Measurements from ENCODE around the gene LGALS8. TPM values are rescaled to one million over a fixed set of nuclear protein-coding genes. Genes with fewer than 3 reads are reported as not detected.

LGALS8 gene
- total and polyA plus RNA-seq, 2 donors (not counting 1 experiment from before 2014, with no cell fraction given): 38.0 to 67.0 TPM

DNA sequence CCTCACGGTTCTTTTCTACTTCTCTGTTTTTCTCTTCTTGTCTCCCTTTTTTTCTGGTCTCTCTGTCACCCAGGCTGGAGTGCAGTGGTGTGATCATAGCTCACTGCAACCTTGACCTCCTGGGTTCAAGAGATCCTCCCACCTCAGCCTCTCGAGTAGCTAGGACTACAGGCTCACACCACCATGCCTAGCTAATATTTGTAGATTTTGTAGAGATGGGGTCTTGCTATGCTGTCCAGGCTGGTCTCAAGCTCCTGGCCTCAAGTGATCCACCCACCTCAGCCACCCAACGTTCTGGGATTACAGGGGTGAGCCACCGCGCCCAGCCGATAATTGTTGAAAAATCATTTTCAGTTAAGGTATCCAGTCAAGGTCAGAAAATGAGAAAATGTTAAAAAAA, 25.9 kb upstream of the LGALS8 start:
- Histone ChIP-seq H3K4me3 (ENCODE audit: control extremely low read depth in 1 of 5, extremely low read depth in 1 of 5, insufficient read depth in 1 of 5, low read depth in 2 of 5, low read length in 4 of 5) (no peak overlapping the region), H3K9ac (ENCODE audit: low read length) (no peak overlapping the region), H3K79me2 (ENCODE audit: control insufficient read depth, insufficient read depth, low read length) (no peaks in the 10 kb centered on the region), H3K36me3 (replicated peaks in 1 of 2; ENCODE audit: control extremely low read depth in 1 of 2, control insufficient read depth in 1 of 2, extremely low read depth in 1 of 2, insufficient read depth in 2 of 2, low read length in 1 of 2) (no peaks in the 10 kb centered on the region), H3K4me2 (replicated peaks; ENCODE audit: low read depth, low read length, poor library complexity, severe bottlenecking) (no peak overlapping the region), H3K27me3 (replicated peaks in 1 of 4; ENCODE audit: control extremely low read depth in 1 of 4, control insufficient read depth in 3 of 4, insufficient read depth in 4 of 4, low read length in 3 of 4) (peaks cover 0 to 3% (median 1%) of the 10 kb centered on the region in 4 experiments), H3K27ac (ENCODE audit: low read length in 2 of 2) (no peak overlapping the region), H3K9me3 (ENCODE audit: control extremely low read depth in 1 of 3, control insufficient read depth in 2 of 3, insufficient read depth in 1 of 3, low read length in 2 of 3) (no peaks in the 10 kb centered on the region), H4K20me1 (ENCODE audit: control insufficient read depth, insufficient read depth, low read length, poor library complexity, severe bottlenecking) (no peaks in the 10 kb centered on the region), H2AFZ (ENCODE audit: insufficient read depth, low read depth, low read length, poor library complexity, severe bottlenecking) (no peak overlapping the region), H3K4me1 (ENCODE audit: control insufficient read depth in 2 of 2, insufficient read depth in 2 of 2, low read length in 2 of 2) (peaks cover 5 to 7% of the 10 kb centered on the region in 2 donors)
- no peak overlapping the region for H3K27ac Mint-ChIP-seq
- 90% methylated on average over 1 of the region's 6 CpGs for WGBS (ENCODE audit: insufficient coverage)
- ChIA-PET POLR2A (no interaction called here), CTCF (interaction anchor here (1.2 kb wide), 1 partner anchor 9 kb away, joined by 3 read pairs; no protein-coding TSS in a partner anchor)
- peaks cover 7% of the 10 kb centered on the region for H3K4me1 Mint-ChIP-seq
- DNase-seq (no peak), ATAC-seq (ENCODE audit: low read depth) (no peak)
- no peaks in the 10 kb centered on the region for H3K9me3 Mint-ChIP-seq (ENCODE audit: insufficient read depth)
- intact Hi-C loops (cut with micrococcal nuclease): no loop called here
- no peak overlapping the region for H3K4me3 Mint-ChIP-seq
- peaks cover 27% of the 10 kb centered on the region for H3K27me3 Mint-ChIP-seq
- TF ChIP-seq EZH2 (IDR thresholded peaks at IDR 0.05; ENCODE audit: borderline replicate concordance, insufficient read depth, low read depth, low read length, poor library complexity, severe bottlenecking): no peak
- TF ChIP-seq, protein P1, sequence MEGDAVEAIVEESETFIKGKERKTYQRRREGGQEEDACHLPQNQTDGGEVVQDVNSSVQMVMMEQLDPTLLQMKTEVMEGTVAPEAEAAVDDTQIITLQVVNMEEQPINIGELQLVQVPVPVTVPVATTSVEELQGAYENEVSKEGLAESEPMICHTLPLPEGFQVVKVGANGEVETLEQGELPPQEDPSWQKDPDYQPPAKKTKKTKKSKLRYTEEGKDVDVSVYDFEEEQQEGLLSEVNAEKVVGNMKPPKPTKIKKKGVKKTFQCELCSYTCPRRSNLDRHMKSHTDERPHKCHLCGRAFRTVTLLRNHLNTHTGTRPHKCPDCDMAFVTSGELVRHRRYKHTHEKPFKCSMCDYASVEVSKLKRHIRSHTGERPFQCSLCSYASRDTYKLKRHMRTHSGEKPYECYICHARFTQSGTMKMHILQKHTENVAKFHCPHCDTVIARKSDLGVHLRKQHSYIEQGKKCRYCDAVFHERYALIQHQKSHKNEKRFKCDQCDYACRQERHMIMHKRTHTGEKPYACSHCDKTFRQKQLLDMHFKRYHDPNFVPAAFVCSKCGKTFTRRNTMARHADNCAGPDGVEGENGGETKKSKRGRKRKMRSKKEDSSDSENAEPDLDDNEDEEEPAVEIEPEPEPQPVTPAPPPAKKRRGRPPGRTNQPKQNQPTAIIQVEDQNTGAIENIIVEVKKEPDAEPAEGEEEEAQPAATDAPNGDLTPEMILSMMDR (IDR thresholded peaks at IDR 0.05): no peak

DNA sequence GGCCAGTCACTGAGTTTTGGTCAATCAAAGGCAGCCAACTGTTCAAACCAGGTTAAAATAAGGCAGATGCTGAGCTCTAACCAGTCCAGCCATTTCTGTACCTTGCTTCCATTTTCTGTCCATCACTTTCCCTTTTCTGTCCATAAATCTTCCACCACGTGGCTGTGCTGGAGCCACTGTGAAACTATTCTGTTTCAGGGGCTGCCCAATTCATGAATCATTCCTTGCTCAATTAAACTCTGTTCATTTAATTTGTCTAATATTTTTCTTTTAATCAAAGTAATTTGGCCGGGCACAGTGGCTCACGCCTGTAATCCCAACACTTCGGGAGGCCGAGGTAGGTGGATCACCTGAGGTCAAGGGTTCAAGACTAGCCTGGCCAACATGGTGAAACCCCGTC, 22.7 kb upstream of the LGALS8 start:
- no peak for DNase-seq
- peaks cover 12% of the 10 kb centered on the region for H3K4me1 Mint-ChIP-seq
- H3K36me3 ChIP-seq (replicated peaks in 1 of 2; ENCODE audit: control extremely low read depth in 1 of 2, control insufficient read depth in 1 of 2, extremely low read depth in 1 of 2, insufficient read depth in 2 of 2, low read length in 1 of 2): no peaks in the 10 kb centered on the region
- 83% methylated on average over 3 of the region's 6 CpGs for WGBS (ENCODE audit: insufficient coverage)
- H3K4me1 ChIP-seq (ENCODE audit: control insufficient read depth in 2 of 2, insufficient read depth in 2 of 2, low read length in 2 of 2): peaks cover 9 to 12% of the 10 kb centered on the region in 2 donors
- no peak overlapping the region for H3K4me3 ChIP-seq (ENCODE audit: control extremely low read depth in 1 of 5, extremely low read depth in 1 of 5, insufficient read depth in 1 of 5, low read depth in 2 of 5, low read length in 4 of 5)
- H2AFZ ChIP-seq (ENCODE audit: insufficient read depth, low read depth, low read length, poor library complexity, severe bottlenecking): no peak overlapping the region
- peaks cover 0 to 3% (median 1%) of the 10 kb centered on the region in 4 experiments for H3K27me3 ChIP-seq (replicated peaks in 1 of 4; ENCODE audit: control extremely low read depth in 1 of 4, control insufficient read depth in 3 of 4, insufficient read depth in 4 of 4, low read length in 3 of 4)
- POLR2A ChIA-PET: no interaction called here
- H3K79me2 ChIP-seq (ENCODE audit: control insufficient read depth, insufficient read depth, low read length): no peaks in the 10 kb centered on the region
- TF ChIP-seq, protein P1 (IDR thresholded peaks at IDR 0.05): no peak
- no peak for TF ChIP-seq EZH2 (IDR thresholded peaks at IDR 0.05; ENCODE audit: borderline replicate concordance, insufficient read depth, low read depth, low read length, poor library complexity, severe bottlenecking)
- H3K27me3 Mint-ChIP-seq: peaks cover 14% of the 10 kb centered on the region
- no peak for ATAC-seq (ENCODE audit: low read depth)
- H3K9ac ChIP-seq (ENCODE audit: low read length): no peak overlapping the region
- no peaks in the 10 kb centered on the region for H3K9me3 ChIP-seq (ENCODE audit: control extremely low read depth in 1 of 3, control insufficient read depth in 2 of 3, insufficient read depth in 1 of 3, low read length in 2 of 3)
- no peaks in the 10 kb centered on the region for H4K20me1 ChIP-seq (ENCODE audit: control insufficient read depth, insufficient read depth, low read length, poor library complexity, severe bottlenecking)
- H3K9me3 Mint-ChIP-seq (ENCODE audit: insufficient read depth): no peaks in the 10 kb centered on the region
- H3K27ac Mint-ChIP-seq: no peak overlapping the region
- intact Hi-C loops (cut with micrococcal nuclease): no loop called here
- CTCF ChIA-PET: interaction anchor here (1.0 to 1.1 kb wide), 2 partner anchors 11 to 15 kb away, joined by 3 to 4 read pairs; no protein-coding TSS in a partner anchor
- no peak overlapping the region for H3K27ac ChIP-seq (ENCODE audit: low read length in 2 of 2)
- no peak overlapping the region for H3K4me3 Mint-ChIP-seq
- no peak overlapping the region for H3K4me2 ChIP-seq (replicated peaks; ENCODE audit: low read depth, low read length, poor library complexity, severe bottlenecking)
